H1 (cell line): ENCODE measurements around the gene ANKRD29. TPM values are rescaled to one million over a fixed set of nuclear protein-coding genes. Genes with fewer than 3 reads are reported as not detected.
A peak's percentile ranks its signal among the peaks of the same experiment; 100 is the strongest.

Experiments used
- CTCF ChIA-PET: fragments of 300-600 bp; sonication (Branson Sonifier 250); formaldehyde crosslinking; loops from one replicate; lab custom pipeline; 2021; ENCODE audit not compliant: partially characterized antibody; lab: Charles Lee
- POLR2A ChIA-PET: fragments of 300-600 bp; sonication (Branson Sonifier 250); formaldehyde crosslinking; loops from one replicate; lab custom pipeline; 2021; ENCODE audit warnings: inconsistent platforms; ENCODE audit not compliant: partially characterized antibody; lab: Charles Lee
- DNase-seq, 2 experiments: peaks; one replicate each; pipeline versions ENCODE4 v3.0.0 to v3.0.0-alpha.2; 2010 to 2022; ENCODE audit warnings: low spot score in 2 of 2, low read depth in 1 of 2, mixed read lengths in 1 of 2
- FAIRE-seq: peaks from 2 replicates; lab custom pipeline; 2011; peaks lifted over from hg19 to GRCh38; lab: Jason Lieb, UNC
- H2AFZ ChIP-seq: 2 replicates; pipeline ENCODE4 v1.8.1; 2012; ENCODE audit warnings: low read length, inconsistent platforms
- H2AK5ac ChIP-seq: 2 replicates; pipeline ENCODE4 v1.6.1; 2013; ENCODE audit warnings: low read depth, low read length
- H2BK120ac ChIP-seq: replicated peaks from 2 replicates; pipeline ENCODE3; 2013; ENCODE audit warnings: low read depth, low read length, inconsistent platforms
- H2BK12ac ChIP-seq: 2 replicates; pipeline ENCODE4 v1.6.1; 2013; ENCODE audit warnings: low read depth, low read length
- H2BK15ac ChIP-seq: 2 replicates; pipeline ENCODE4 v1.6.1; 2013; ENCODE audit warnings: low read length
- H2BK20ac ChIP-seq: 2 replicates; pipeline ENCODE4 v1.6.1; 2013; ENCODE audit warnings: low read length
- H2BK5ac ChIP-seq: 2 replicates; pipeline ENCODE4 v1.6.1; 2013; ENCODE audit warnings: low read depth, low read length
- H3K14ac ChIP-seq: 2 replicates; pipeline ENCODE4 v1.6.1; 2013; ENCODE audit warnings: inconsistent platforms; ENCODE audit not compliant: insufficient read length
- H3K18ac ChIP-seq: 2 replicates; pipeline ENCODE4 v1.6.1; 2013; ENCODE audit warnings: low read length; ENCODE audit errors: extremely low read depth
- H3K23ac ChIP-seq: 2 replicates; pipeline ENCODE4 v1.6.1; 2013; ENCODE audit warnings: inconsistent platforms; ENCODE audit not compliant: insufficient read length
- H3K23me2 ChIP-seq: 2 replicates; pipeline ENCODE4 v1.6.1; 2013; ENCODE audit warnings: low read depth, low read length
- H3K27ac ChIP-seq: 2 replicates; pipeline ENCODE4 v1.6.1; 2011; ENCODE audit warnings: low read depth, low read length, inconsistent platforms
- H3K27me3 ChIP-seq, 4 experiments: replicated peaks in 1 of 4; 1 replicate in 1 of 4; 2 replicates in 3 of 4; pipeline versions ENCODE4 v1.6.1 to v1.8.1; 2011 to 2013; ENCODE audit warnings: low read length in 3 of 4, mild to moderate bottlenecking in 3 of 4, inconsistent platforms in 2 of 4, mixed read lengths in 2 of 4, moderate library complexity in 1 of 4; ENCODE audit not compliant: control insufficient read depth in 3 of 4, insufficient read depth in 3 of 4; ENCODE audit errors: extremely low read depth in 1 of 4
- H3K36me3 ChIP-seq, 4 experiments: 2 replicates each; pipeline versions ENCODE4 v1.6.1 to v1.8.1; 2011 to 2013; ENCODE audit warnings: mild to moderate bottlenecking in 4 of 4, low read length in 3 of 4, moderate library complexity in 2 of 4, control low read depth in 1 of 4, inconsistent platforms in 1 of 4; ENCODE audit not compliant: insufficient read depth in 4 of 4, control insufficient read depth in 2 of 4
- H3K4ac ChIP-seq: replicated peaks from 2 replicates; pipeline ENCODE3; 2013; ENCODE audit warnings: low read length, low read depth, mixed read lengths, inconsistent platforms; ENCODE audit not compliant: insufficient read length
- H3K4me1 ChIP-seq, 4 experiments: replicated peaks in 1 of 4; 1 replicate in 1 of 4; 2 replicates in 3 of 4; pipeline versions ENCODE4 v1.6.1 to v1.8.1; 2011 to 2013; ENCODE audit warnings: low read length in 3 of 4, inconsistent platforms in 2 of 4, mixed read lengths in 1 of 4; ENCODE audit not compliant: insufficient read depth in 4 of 4, control insufficient read depth in 3 of 4
- H3K4me2 ChIP-seq, 2 experiments: 2 replicates each; pipeline versions ENCODE4 v1.6.1 to v1.8.1; 2011 to 2013; ENCODE audit warnings: low read depth in 2 of 2, low read length in 2 of 2, control low read depth in 1 of 2, inconsistent platforms in 1 of 2, mild to moderate bottlenecking in 1 of 2; ENCODE audit not compliant: insufficient read depth in 1 of 2
- H3K4me3 ChIP-seq, 4 experiments: fragments of 200-600, 300-600 bp in 1 of 4; sonication (generic), shearing (Covaris generic), sonication (Bioruptor Twin) in 1 of 4; 2 replicates each; pipeline versions ENCODE4 v1.5.1 to v1.8.1; 2011 to 2016; ENCODE audit warnings: low read length in 4 of 4, low read depth in 3 of 4, control low read depth in 2 of 4, inconsistent platforms in 2 of 4, mild to moderate bottlenecking in 2 of 4, mixed read lengths in 1 of 4, moderate library complexity in 1 of 4; ENCODE audit not compliant: insufficient read depth in 2 of 4; ENCODE audit errors: extremely low read depth in 1 of 4
- H3K56ac ChIP-seq: replicated peaks from 2 replicates; pipeline ENCODE3; 2013; ENCODE audit warnings: low read depth, mild to moderate bottlenecking, mixed read lengths, low read length, inconsistent platforms; ENCODE audit not compliant: insufficient read length
- H3K79me1 ChIP-seq: 2 replicates; pipeline ENCODE4 v1.6.1; 2013; ENCODE audit warnings: low read depth, low read length, control low read depth
- H3K79me2 ChIP-seq, 2 experiments: 2 replicates each; pipeline versions ENCODE4 v1.6.1 to v1.8.1; 2012 to 2013; ENCODE audit warnings: low read length in 2 of 2, mild to moderate bottlenecking in 2 of 2, inconsistent platforms in 1 of 2; ENCODE audit not compliant: insufficient read depth in 2 of 2, control insufficient read depth in 1 of 2
- H3K9ac ChIP-seq, 4 experiments: replicated peaks in 1 of 4; 1 replicate in 1 of 4; 2 replicates in 3 of 4; pipeline versions ENCODE4 v1.6.1 to v1.8.1; 2011 to 2013; ENCODE audit warnings: low read depth in 3 of 4, low read length in 3 of 4, control low read depth in 2 of 4, mild to moderate bottlenecking in 2 of 4, moderate library complexity in 2 of 4, inconsistent platforms in 1 of 4; ENCODE audit errors: extremely low read depth in 1 of 4
- H3K9me3 ChIP-seq, 2 experiments: 2 replicates each; pipeline versions ENCODE4 v1.6.1 to v1.8.1; 2012 to 2013; ENCODE audit warnings: mild to moderate bottlenecking in 2 of 2, moderate library complexity in 2 of 2, control low read depth in 1 of 2, inconsistent platforms in 1 of 2, low read depth in 1 of 2, low read length in 1 of 2, mixed read lengths in 1 of 2; ENCODE audit not compliant: insufficient read depth in 2 of 2
- H4K20me1 ChIP-seq, 2 experiments: replicated peaks in 1 of 2; 2 replicates each; pipeline versions ENCODE3 to v1.8.1; 2011 to 2013; ENCODE audit warnings: inconsistent platforms in 2 of 2, low read length in 2 of 2, mild to moderate bottlenecking in 1 of 2; ENCODE audit not compliant: insufficient read depth in 2 of 2, control insufficient read depth in 1 of 2
- H4K5ac ChIP-seq: 2 replicates; pipeline ENCODE4 v1.6.1; 2013; ENCODE audit warnings: low read length, low read depth, mixed read lengths, inconsistent platforms; ENCODE audit not compliant: insufficient read length
- H4K8ac ChIP-seq: 2 replicates; pipeline ENCODE4 v1.8.0; 2013; ENCODE audit warnings: mild to moderate bottlenecking, moderate library complexity, low read length, inconsistent platforms; ENCODE audit not compliant: insufficient read depth; ENCODE audit errors: extremely low read depth
- H4K91ac ChIP-seq: replicated peaks from 2 replicates; pipeline ENCODE3; 2013; ENCODE audit warnings: low read length, mixed read lengths, inconsistent platforms; ENCODE audit not compliant: insufficient read length
- CEBPB ChIP-seq: IDR thresholded peaks from 2 replicates; pipeline ENCODE4 v1.6.1; 2012; ENCODE audit warnings: low read depth, low read length
- EP300 ChIP-seq, 2 experiments: IDR thresholded peaks; 1 replicate in 1 of 2; 2 replicates in 1 of 2; pipeline ENCODE4 v1.6.1; 2011 to 2012; ENCODE audit warnings: low read depth in 2 of 2, low read length in 2 of 2, mild to moderate bottlenecking in 2 of 2, borderline replicate concordance in 1 of 2, inconsistent platforms in 1 of 2, moderate library complexity in 1 of 2
- POLR2A ChIP-seq, 2 experiments: IDR thresholded peaks; 1 replicate in 1 of 2; 2 replicates in 1 of 2; pipeline ENCODE4 v1.6.1; 2011; ENCODE audit warnings: low read depth in 2 of 2, low read length in 2 of 2, mild to moderate bottlenecking in 2 of 2; ENCODE audit errors: control extremely low read depth in 1 of 2
- WGBS, 2 experiments: shearing (Covaris generic) in 1 of 2; methylation state at CpG; one replicate each; pipeline versions ENCODE4 v1.1.6 to v1.1.7; 2013 to 2015; ENCODE audit warnings: low lambda C conversion rate in 2 of 2, mixed read lengths in 2 of 2, inconsistent platforms in 1 of 2, low coverage in 1 of 2, missing lambda C conversion rate in 1 of 2; ENCODE audit not compliant: insufficient replicate concordance in 2 of 2, insufficient coverage in 1 of 2, insufficient read length in 1 of 2; ENCODE audit errors: extremely low coverage in 1 of 2, missing lambda C conversion rate in 1 of 2; 5-methylcytosine and 5-hydroxymethylcytosine counted together
- polyA plus RNA-seq, 7 experiments: library from polyadenylated mRNA; depleted of rRNA in 3 of 7; stranded (reverse) in 5 of 7; unstranded in 2 of 7; fragments of >200 nt in 5 of 7; fragments of 200-250 nt in 2 of 7; gene quantifications; 1 replicate in 5 of 7; 2 replicates in 1 of 7; 4 replicates in 1 of 7; pipeline versions ENCODE4 v1.2.1 to v1.2.3, GENCODE V29; 2011 to 2013; ENCODE audit warnings: missing spikeins in 2 of 7, mixed read lengths in 2 of 7
- total RNA-seq: library from RNA; stranded (reverse); fragmentation: NEBNext Ultra II Directional; extraction: Animal tissue kit (Norgen Biotek cat#: 25700); gene quantifications from 2 replicates; pipeline ENCODE4 v1.2.1, GENCODE V29; 2021
- TF ChIP-seq, protein P1 (sequence below): IDR thresholded peaks from 2 replicates; pipeline ENCODE4 v1.6.1; 2012; ENCODE audit warnings: inconsistent platforms

The ANKRD29 gene
- total and polyA plus RNA-seq, 2 of the 8 experiments (the other 6 are each of a cell fraction or from before 2014, with no cell fraction given) = 3.0 to 7.3 TPM

DNA sequence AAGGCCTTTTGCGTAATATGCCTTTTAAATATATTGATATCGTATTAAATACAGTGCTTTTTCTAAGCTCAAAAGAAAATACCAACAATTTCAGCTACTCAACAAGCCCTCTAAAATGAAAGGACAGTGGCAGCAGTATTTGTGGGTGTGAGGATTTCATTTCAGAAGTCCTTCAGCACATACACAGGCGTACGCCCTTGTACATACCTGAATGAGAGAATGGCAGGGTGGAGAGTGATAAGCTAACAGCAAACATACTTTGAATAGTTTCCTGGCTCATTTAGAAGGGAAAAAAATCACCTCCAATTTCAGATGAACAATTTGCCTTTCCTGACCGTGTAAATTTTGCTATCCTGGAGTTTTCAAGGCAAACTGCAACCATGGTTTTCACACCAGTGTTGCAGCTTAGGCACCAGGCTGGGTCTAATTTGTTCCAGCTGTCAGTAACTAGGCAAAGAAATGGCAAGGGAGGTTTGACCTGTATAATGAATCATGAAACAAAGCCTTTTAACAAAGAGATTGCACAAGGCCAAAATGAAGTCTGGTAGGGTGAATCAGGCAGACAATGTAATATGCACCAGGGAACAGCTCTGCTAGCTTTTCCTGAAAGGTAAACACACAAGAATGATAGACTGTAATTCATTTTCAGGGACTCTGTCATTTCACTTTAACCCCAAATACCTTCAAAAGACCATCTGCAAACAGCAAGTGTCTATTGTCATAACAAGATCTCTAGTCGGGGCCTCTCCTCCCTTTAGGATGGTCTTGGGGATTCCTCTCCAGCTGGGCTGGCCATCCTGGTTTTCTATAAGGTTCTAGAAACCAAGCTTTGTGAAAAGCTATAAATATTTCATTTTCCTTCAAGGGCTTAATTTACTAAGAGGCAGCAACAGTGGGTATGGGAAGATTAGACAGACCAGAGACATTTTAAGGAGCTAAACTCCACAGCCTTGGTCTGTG, 11.5 kb downstream of the ANKRD29 start:
- no peak overlapping the region for H4K8ac ChIP-seq
- no peak overlapping the region for H2BK12ac ChIP-seq
- CTCF ChIA-PET = interaction anchor here (0.6 to 3.4 kb wide), 10 partner anchors 10 to 205 kb away, joined by 3 to 27 read pairs (median 3); no protein-coding TSS in a partner anchor
- no peak overlapping the region for H2BK5ac ChIP-seq
- H2BK20ac ChIP-seq = no peak overlapping the region
- no peak for DNase-seq
- no peaks in the 10 kb centered on the region for H3K9me3 ChIP-seq
- 89% methylated on average over 6 of the region's 6 CpGs; no CpG with 5 or more reads in 1 of the 2 experiments for WGBS, 2 experiments
- H3K79me1 ChIP-seq = no peaks in the 10 kb centered on the region
- no peak overlapping the region for H2AFZ ChIP-seq
- H3K9ac ChIP-seq = no peak overlapping the region
- no peak overlapping the region for H3K4ac ChIP-seq
- no peak overlapping the region for H3K18ac ChIP-seq
- H3K23ac ChIP-seq = no peak overlapping the region
- no peaks in the 10 kb centered on the region for H3K23me2 ChIP-seq
- no peaks in the 10 kb centered on the region for H4K20me1 ChIP-seq
- no peak overlapping the region for H3K27ac ChIP-seq
- H4K5ac ChIP-seq = no peak overlapping the region
- no peak overlapping the region for H3K4me3 ChIP-seq
- TF ChIP-seq, protein P1, sequence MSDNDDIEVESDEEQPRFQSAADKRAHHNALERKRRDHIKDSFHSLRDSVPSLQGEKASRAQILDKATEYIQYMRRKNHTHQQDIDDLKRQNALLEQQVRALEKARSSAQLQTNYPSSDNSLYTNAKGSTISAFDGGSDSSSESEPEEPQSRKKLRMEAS = no peak
- TF ChIP-seq POLR2A (IDR thresholded peaks at IDR 0.05; ENCODE audit: control extremely low read depth in 1 of 2, low read depth in 2 of 2, low read length in 2 of 2) (no peak), CEBPB (0 out of 2 replicates have a peak, but pooled peaks have one; percentile 8), EP300 (IDR thresholded peaks at IDR 0.05; ENCODE audit: borderline replicate concordance in 1 of 2, low read depth in 2 of 2, low read length in 2 of 2) (no peak)
- TF ChIP-seq, all 59 proteins: peak for 1
- H3K4me2 ChIP-seq = no peak overlapping the region
- H3K27me3 ChIP-seq = no peaks in the 10 kb centered on the region
- H3K36me3 ChIP-seq = no peaks in the 10 kb centered on the region
- no peak overlapping the region for H4K91ac ChIP-seq
- no peak for FAIRE-seq
- H3K14ac ChIP-seq = no peak overlapping the region
- H2AK5ac ChIP-seq = no peak overlapping the region
- peaks cover 0 to 5% (median 5%) of the 10 kb centered on the region in 4 experiments; a peak in 5 of 7 replicates for H3K4me1 ChIP-seq
- H3K56ac ChIP-seq = no peak overlapping the region
- H2BK15ac ChIP-seq = no peak overlapping the region
- H3K79me2 ChIP-seq = no peaks in the 10 kb centered on the region
- POLR2A ChIA-PET = no interaction called here
- H2BK120ac ChIP-seq = no peak overlapping the region
